Esophagus muscularis mucosa (tissue), 4 donors: ENCODE measurements around the gene FAM3C. TPM values are rescaled to one million over a fixed set of nuclear protein-coding genes. Genes with fewer than 3 reads are reported as not detected.

Source experiments
- DNase-seq: peaks from one replicate; pipeline ENCODE4 v3.0.0-alpha.2; 2017; ENCODE audit errors: extremely low spot score
- H3K27ac ChIP-seq, 4 donors: fragments of 200-600 bp; sonication (generic); replicated peaks in 1 of 4; 1 replicate in 3 of 4; 2 replicates in 1 of 4; pipeline ENCODE4 v1.5.1; 2016 to 2019; ENCODE audit warnings: mild to moderate bottlenecking in 1 of 4
- H3K27me3 ChIP-seq, 4 donors: fragments of 200-600 bp; sonication (generic); one replicate each; pipeline versions ENCODE4 v1.5.1 to v1.6.0; 2016 to 2019
- H3K36me3 ChIP-seq, 4 donors: fragments of 200-600 bp; sonication (generic); one replicate each; pipeline ENCODE4 v1.5.1; 2016 to 2019
- H3K4me1 ChIP-seq, 4 donors: fragments of 200-600 bp; sonication (generic); one replicate each; pipeline ENCODE4 v1.5.1; 2016 to 2019
- H3K4me3 ChIP-seq, 4 donors: fragments of 200-600 bp; sonication (generic); 1 replicate in 2 of 4; 2 replicates in 2 of 4; pipeline ENCODE4 v1.5.1; 2016 to 2019; ENCODE audit warnings: mild to moderate bottlenecking in 4 of 4, moderate library complexity in 1 of 4
- H3K9me3 ChIP-seq, 4 donors: fragments of 200-600 bp; sonication (generic); 1 replicate in 3 of 4; 2 replicates in 1 of 4; pipeline ENCODE4 v1.5.1; 2016 to 2019
- EP300 ChIP-seq: sonication (generic); formaldehyde crosslinking; IDR thresholded peaks from one replicate; pipeline ENCODE4 v1.6.1; 2017; ENCODE audit warnings: antibody characterized with exemption
- POLR2A ChIP-seq: fragments of 450-650 bp; IDR thresholded peaks from one replicate; pipeline ENCODE4 v1.6.1; 2017; ENCODE audit warnings: antibody characterized with exemption, moderate library complexity, mild to moderate bottlenecking, low read depth
- POLR2AphosphoS5 ChIP-seq, 2 donors: sonication (generic); formaldehyde crosslinking; IDR thresholded peaks; one replicate each; pipeline ENCODE4 v1.6.1; 2017; ENCODE audit warnings: antibody characterized with exemption in 2 of 2
- WGBS: methylation state at CpG from one replicate; pipeline ENCODE4 v1.1.5; 2018; 5-methylcytosine and 5-hydroxymethylcytosine counted together
- intact Hi-C: fragments of 100-400 bp; cut with DNase I; formaldehyde crosslinking; loops from one replicate; pipeline ENCODE4 v1.15.1; 2023
- total RNA-seq, 4 donors: library from RNA; depleted of rRNA; stranded (reverse); fragments of >200 nt; gene quantifications; one replicate each; pipeline versions ENCODE4 v1.1.0 to v1.2.1, GENCODE V29; 2016
- TF ChIP-seq, protein P1 (sequence below), 3 experiments: fragments of 200-600 bp in 2 of 3; fragments of 450-650 bp in 1 of 3; sonication (generic) in 2 of 3; IDR thresholded peaks; one replicate each; pipeline ENCODE4 v1.5.1; 2017 to 2019; ENCODE audit warnings: antibody characterized with exemption in 3 of 3, mild to moderate bottlenecking in 2 of 3, moderate library complexity in 1 of 3

The FAM3C gene
- total RNA-seq, 4 donors from 2014 or later, result 26.6 to 41.9 (median 30.7) TPM

DNA sequence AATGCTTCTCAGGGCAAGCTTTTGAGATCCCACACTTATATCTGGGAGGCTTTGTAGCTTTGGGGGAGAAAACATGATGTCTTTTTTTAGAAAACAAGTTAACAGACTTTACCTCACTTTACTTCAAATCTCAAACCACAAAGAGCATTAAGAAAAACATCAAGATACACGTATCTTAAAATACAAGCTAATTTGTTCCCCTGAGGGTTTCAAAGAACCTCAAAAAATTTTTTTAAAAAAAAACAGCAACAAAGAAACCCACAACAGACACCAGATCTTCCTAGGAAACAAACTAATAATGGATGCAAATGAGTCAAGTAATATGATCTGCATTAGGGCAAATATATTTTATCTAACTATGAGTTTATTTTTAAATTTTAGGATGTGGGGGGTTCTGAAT, 24.7 kb downstream of the FAM3C start:
- H3K27ac ChIP-seq, result no peak overlapping the region
- no peaks in the 10 kb centered on the region for H3K9me3 ChIP-seq
- intact Hi-C loops, result no loop called here
- no peak overlapping the region for H3K4me3 ChIP-seq
- H3K27me3 ChIP-seq, result no peaks in the 10 kb centered on the region
- TF ChIP-seq POLR2A, result no peak
- WGBS, result 82% methylated on average over 1 of the region's 1 CpG
- peaks cover 13 to 22% (median 14%) of the 10 kb centered on the region in 4 donors for H3K4me1 ChIP-seq
- H3K36me3 ChIP-seq, result peaks cover 0 to 26% (median 11%) of the 10 kb centered on the region in 4 donors
- no peak for DNase-seq

DNA sequence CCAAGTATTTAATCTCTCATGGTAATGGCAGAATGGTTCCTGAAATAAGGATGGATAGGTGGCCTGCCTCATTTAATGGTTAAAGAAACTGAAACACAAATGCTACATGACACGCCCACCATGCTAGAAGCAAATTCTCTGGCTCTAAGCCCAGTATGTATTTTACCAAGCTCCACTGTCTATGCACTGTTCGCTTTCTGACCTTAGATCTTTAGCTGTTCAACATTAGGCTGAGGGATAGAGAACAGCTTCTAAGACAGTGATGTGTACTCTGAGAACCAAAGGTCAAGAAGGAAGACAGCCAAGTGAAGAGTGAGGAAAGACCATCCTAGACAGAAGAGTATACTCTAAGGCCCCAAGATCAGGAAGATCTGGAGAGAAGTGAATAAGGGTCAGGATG, 26.6 kb downstream of the FAM3C start:
- H3K4me3 ChIP-seq, result no peak overlapping the region
- DNase-seq, result no peak
- H3K9me3 ChIP-seq, result no peaks in the 10 kb centered on the region
- WGBS, result 31% methylated on average over 2 of the region's 2 CpGs
- intact Hi-C loops, result no loop called here
- H3K4me1 ChIP-seq, result peaks cover 13 to 22% (median 14%) of the 10 kb centered on the region in 4 donors
- TF ChIP-seq POLR2A (no peak), EP300 (no peak), POLR2AphosphoS5 (IDR thresholded peaks at IDR 0.05) (no peak)
- TF ChIP-seq, protein P1, sequence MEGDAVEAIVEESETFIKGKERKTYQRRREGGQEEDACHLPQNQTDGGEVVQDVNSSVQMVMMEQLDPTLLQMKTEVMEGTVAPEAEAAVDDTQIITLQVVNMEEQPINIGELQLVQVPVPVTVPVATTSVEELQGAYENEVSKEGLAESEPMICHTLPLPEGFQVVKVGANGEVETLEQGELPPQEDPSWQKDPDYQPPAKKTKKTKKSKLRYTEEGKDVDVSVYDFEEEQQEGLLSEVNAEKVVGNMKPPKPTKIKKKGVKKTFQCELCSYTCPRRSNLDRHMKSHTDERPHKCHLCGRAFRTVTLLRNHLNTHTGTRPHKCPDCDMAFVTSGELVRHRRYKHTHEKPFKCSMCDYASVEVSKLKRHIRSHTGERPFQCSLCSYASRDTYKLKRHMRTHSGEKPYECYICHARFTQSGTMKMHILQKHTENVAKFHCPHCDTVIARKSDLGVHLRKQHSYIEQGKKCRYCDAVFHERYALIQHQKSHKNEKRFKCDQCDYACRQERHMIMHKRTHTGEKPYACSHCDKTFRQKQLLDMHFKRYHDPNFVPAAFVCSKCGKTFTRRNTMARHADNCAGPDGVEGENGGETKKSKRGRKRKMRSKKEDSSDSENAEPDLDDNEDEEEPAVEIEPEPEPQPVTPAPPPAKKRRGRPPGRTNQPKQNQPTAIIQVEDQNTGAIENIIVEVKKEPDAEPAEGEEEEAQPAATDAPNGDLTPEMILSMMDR (IDR thresholded peaks at IDR 0.05), result no peak
- no peaks in the 10 kb centered on the region for H3K27me3 ChIP-seq
- H3K36me3 ChIP-seq, result peaks cover 0 to 8% (median 3%) of the 10 kb centered on the region in 4 donors
- H3K27ac ChIP-seq, result peak overlapping the region in 1 of 4 donors; percentile 4

DNA sequence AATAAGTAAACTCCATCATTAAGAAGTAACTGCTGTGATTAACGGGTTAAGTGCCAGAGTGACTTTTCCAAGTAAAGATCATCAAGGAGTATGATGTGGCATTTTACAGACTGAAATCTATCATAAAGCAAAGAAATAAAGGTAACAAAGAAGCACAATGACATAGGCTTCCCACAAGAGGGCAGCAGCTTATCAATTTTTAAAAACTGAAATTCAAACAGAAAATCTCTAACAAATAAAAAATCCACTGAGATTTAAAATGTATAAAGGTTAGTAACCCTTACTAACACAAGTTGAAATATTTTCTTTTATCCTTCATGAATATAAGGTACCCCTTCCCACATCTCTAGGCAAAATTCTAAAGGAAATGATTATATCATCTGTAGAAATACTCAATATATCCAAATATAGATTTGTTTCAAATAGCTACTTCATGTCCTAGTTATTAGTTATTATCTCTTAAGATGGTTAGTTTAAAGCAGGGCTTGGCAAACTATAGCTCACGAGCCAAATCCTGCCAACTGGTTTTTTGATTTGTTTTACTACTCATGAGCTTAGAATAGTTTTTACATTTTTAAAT, 29.2 kb downstream of the FAM3C start:
- Histone ChIP-seq H3K36me3 (peaks cover under 1 to 21% (median 11%) of the 10 kb centered on the region in 4 donors), H3K4me1 (peaks cover 4 to 14% (median 6%) of the 10 kb centered on the region in 4 donors), H3K27me3 (no peaks in the 10 kb centered on the region), H3K4me3 (no peak overlapping the region), H3K9me3 (no peaks in the 10 kb centered on the region), H3K27ac (no peak overlapping the region)
- 38% methylated on average over 2 of the region's 2 CpGs for WGBS
- DNase-seq, result no peak
- TF ChIP-seq POLR2AphosphoS5 (IDR thresholded peaks at IDR 0.05) (no peak), POLR2A (no peak), EP300 (no peak)
- TF ChIP-seq, protein P1 (IDR thresholded peaks at IDR 0.05), result peak; percentile 70 to 83 (median 79)
- intact Hi-C loops, result loop anchor here (2.0 kb wide), 1 partner anchor 180 kb away; no protein-coding TSS in a partner anchor

DNA sequence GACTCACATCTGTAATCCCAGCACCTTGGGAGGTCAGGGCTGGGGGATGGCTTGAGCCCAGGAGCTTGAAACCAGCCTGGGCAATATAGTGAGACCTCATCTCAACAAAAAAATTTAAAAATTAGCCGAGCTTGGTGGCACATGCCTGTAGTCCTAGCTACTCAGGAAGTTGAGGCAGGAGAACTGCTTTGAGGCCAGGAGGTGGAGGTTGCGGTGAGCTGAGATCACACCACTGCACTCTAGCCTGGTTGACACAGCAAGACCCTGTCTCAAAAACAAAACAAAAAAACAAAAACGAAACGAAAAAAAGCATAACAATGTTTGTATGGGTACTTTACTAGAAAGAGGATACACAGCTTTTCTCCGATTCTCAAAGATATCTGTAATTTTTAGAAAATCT, 35.5 kb downstream of the FAM3C start:
- 92% methylated on average over 5 of the region's 5 CpGs for WGBS
- no peaks in the 10 kb centered on the region for H3K27me3 ChIP-seq

DNA sequence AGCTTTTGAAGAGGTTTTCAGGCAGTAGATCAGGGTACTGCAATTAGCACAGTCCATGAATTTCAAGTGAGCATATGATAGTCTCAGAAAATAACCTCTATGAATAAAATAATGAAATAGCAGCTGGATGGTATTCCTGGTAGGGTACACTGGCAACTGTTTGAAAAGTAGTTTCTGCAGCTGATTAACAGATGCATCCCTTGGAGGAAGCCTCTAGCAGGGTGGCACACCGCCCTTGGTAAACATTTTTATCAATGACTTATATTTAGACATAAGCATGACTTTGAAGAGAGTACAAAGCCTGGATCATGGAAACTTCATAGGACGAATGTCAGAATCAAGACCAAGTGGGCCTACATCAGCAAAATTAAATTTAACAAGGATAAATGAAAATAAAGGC, 40.5 kb downstream of the FAM3C start:
- TF ChIP-seq POLR2A, result no peak
- TF ChIP-seq, protein P1 (IDR thresholded peaks at IDR 0.05), result no peak
- TF ChIP-seq POLR2AphosphoS5 (IDR thresholded peaks at IDR 0.05), result no peak
- TF ChIP-seq EP300, result no peak
- no peak overlapping the region for H3K4me3 ChIP-seq
- no peaks in the 10 kb centered on the region for H3K9me3 ChIP-seq
- intact Hi-C loops, result no loop called here
- no peak for DNase-seq
- no peak overlapping the region for H3K27ac ChIP-seq
- H3K27me3 ChIP-seq, result no peaks in the 10 kb centered on the region
- H3K4me1 ChIP-seq, result no peaks in the 10 kb centered on the region
- 88% methylated on average over 2 of the region's 2 CpGs for WGBS
- peaks cover 18 to 68% (median 36%) of the 10 kb centered on the region in 4 donors for H3K36me3 ChIP-seq

More for the DNA sequence above, 35.5 kb downstream of the FAM3C start:
- TF ChIP-seq POLR2AphosphoS5 (IDR thresholded peaks at IDR 0.05) (no peak), EP300 (no peak), POLR2A (no peak)
- TF ChIP-seq, protein P1 (IDR thresholded peaks at IDR 0.05), result no peak
- Histone ChIP-seq H3K9me3 (no peaks in the 10 kb centered on the region), H3K36me3 (peaks cover 12 to 66% (median 45%) of the 10 kb centered on the region in 4 donors), H3K4me3 (no peak overlapping the region), H3K4me1 (no peaks in the 10 kb centered on the region), H3K27ac (no peak overlapping the region)
- intact Hi-C loops, result no loop called here
- DNase-seq, result no peak
